K562 (cell line): ENCODE data around the gene IMMP2L. TPM values are rescaled to one million over a fixed set of nuclear protein-coding genes. Genes with fewer than 3 reads are reported as not detected.

Source experiments
- CEBPZ ChIP-seq: fragments of 150-350 bp; IDR thresholded peaks from 2 replicates; pipeline ENCODE4 v1.6.1; 2014; ENCODE audit warnings: low read depth, mild to moderate bottlenecking, low read length, borderline replicate concordance
- CHD4 ChIP-seq: fragments of 200-600 bp; sonication (generic); IDR thresholded peaks from 3 replicates; pipeline ENCODE4 v1.6.1; 2012; ENCODE audit warnings: low read depth, mild to moderate bottlenecking, mixed read lengths, low read length, inconsistent platforms; ENCODE audit not compliant: insufficient read depth, insufficient replicate concordance, poor library complexity, severe bottlenecking
- CREB3L1 ChIP-seq: fragments of 450-650 bp; IDR thresholded peaks from 2 replicates; pipeline ENCODE4 v1.6.1; 2014; ENCODE audit warnings: low read depth, mild to moderate bottlenecking, moderate library complexity, borderline replicate concordance
- DIDO1 ChIP-seq: fragments of 450-650 bp; IDR thresholded peaks from 2 replicates; pipeline ENCODE4 v1.6.1; 2016; ENCODE audit warnings: low read depth, missing biosample characterization, missing genetic modification characterization
- DLX4 ChIP-seq: fragments of 250-450 bp; sonication (Bioruptor Pico); IDR thresholded peaks from 2 replicates; pipeline ENCODE4 v1.6.1; 2021; ENCODE audit warnings: mild to moderate bottlenecking
- EGR1 ChIP-seq: fragments of 450-650 bp; conservative IDR thresholded peaks from 2 replicates; pipeline ENCODE4 v1.6.1; 2017; ENCODE audit warnings: mild to moderate bottlenecking
- EP300 ChIP-seq: IDR thresholded peaks from 2 replicates; pipeline ENCODE4 v1.6.1; 2012; ENCODE audit warnings: low read length, improper control_type of control experiment
- EZH2 ChIP-seq: IDR thresholded peaks from 2 replicates; pipeline ENCODE4 v1.6.1; 2012; ENCODE audit warnings: low read depth, mild to moderate bottlenecking, inconsistent platforms, low read length, borderline replicate concordance
- IRF9 ChIP-seq: fragments of 450-650 bp; IDR thresholded peaks from 2 replicates; pipeline ENCODE4 v1.6.1; 2016; ENCODE audit warnings: missing biosample characterization, missing genetic modification characterization
- KAT2B ChIP-seq: IDR thresholded peaks from one replicate; pipeline ENCODE4 v1.6.1; 2012; ENCODE audit warnings: low read depth, mild to moderate bottlenecking, control low read depth, inconsistent platforms, low read length, moderate library complexity
- KLF13 ChIP-seq: fragments of 450-650 bp; IDR thresholded peaks from 2 replicates; pipeline ENCODE4 v1.6.1; 2016; ENCODE audit warnings: missing genetic modification characterization, low read depth, mild to moderate bottlenecking, missing compliant biosample characterization, moderate library complexity, borderline replicate concordance
- KLF16 ChIP-seq: IDR thresholded peaks from 2 replicates; pipeline ENCODE4 v1.6.1; 2016; ENCODE audit warnings: antibody characterized with exemption
- LEF1 ChIP-seq: fragments of 450-650 bp; IDR thresholded peaks from 2 replicates; pipeline ENCODE4 v1.6.1; 2016; ENCODE audit warnings: mild to moderate bottlenecking
- MBD1 ChIP-seq: fragments of 250-450 bp; sonication (Bioruptor Pico); IDR thresholded peaks from 2 replicates; pipeline ENCODE4 v1.8.0; 2022; ENCODE audit warnings: inconsistent platforms
- MBD2 ChIP-seq: sonication (generic); IDR thresholded peaks from 2 replicates; pipeline ENCODE4 v1.6.1; 2016; ENCODE audit warnings: low read depth, borderline replicate concordance
- MECOM ChIP-seq: fragments of 250-450 bp; sonication (Bioruptor Pico); IDR thresholded peaks from 2 replicates; pipeline ENCODE4 v1.8.0; 2022; ENCODE audit warnings: inconsistent platforms
- NR4A1 ChIP-seq, 2 experiments: fragments of 250-450 bp in 1 of 2; fragments of 450-650 bp in 1 of 2; sonication (Bioruptor Pico) in 1 of 2; IDR thresholded peaks; 2 replicates each; pipeline versions ENCODE4 v1.4.0 to v1.6.1; 2016 to 2020; ENCODE audit warnings: mild to moderate bottlenecking in 2 of 2, missing compliant biosample characterization in 1 of 2, missing genetic modification characterization in 1 of 2, moderate library complexity in 1 of 2
- SMAD1 ChIP-seq: fragments of 150-350 bp; IDR thresholded peaks from 2 replicates; pipeline ENCODE4 v1.6.1; 2014; ENCODE audit warnings: low read length, low read depth; ENCODE audit not compliant: partially characterized antibody
- TAF9B ChIP-seq: fragments of 450-650 bp; IDR thresholded peaks from 2 replicates; pipeline ENCODE4 v1.6.1; 2018; ENCODE audit warnings: mild to moderate bottlenecking; ENCODE audit not compliant: partially characterized antibody
- polyA plus RNA-seq, 8 experiments: library from polyadenylated mRNA; depleted of rRNA in 4 of 8; stranded (reverse) in 5 of 8; unstranded in 3 of 8; fragments of >200 nt; fragmentation: Nextera tagmentation in 2 of 8; fragmentation: Illumina TruSeq in 1 of 8; extraction: Ambion mirVana in 2 of 8; extraction: Trizol in 1 of 8; gene quantifications; 2 replicates each; pipeline versions ENCODE4 v1.2.1 to v1.2.3, GENCODE V29; 2011 to 2014; ENCODE audit warnings: inconsistent platforms in 1 of 8, missing spikeins in 1 of 8
- total RNA-seq, 7 experiments: library from RNA; depleted of rRNA in 6 of 7; stranded (reverse); fragments of >200 nt in 6 of 7; fragmentation: Illumina TruSeq in 2 of 7; extraction: Trizol in 2 of 7; gene quantifications; 2 replicates each; pipeline versions ENCODE4 v1.2.1 to v1.2.3, GENCODE V29; 2011 to 2021; ENCODE audit warnings: low replicate concordance in 1 of 7

Gene IMMP2L
- total and polyA plus RNA-seq, 9 of the 15 experiments (the other 6 are each of a cell fraction or from before 2014, with no cell fraction given): 29.7 to 116 (median 53.0) TPM

GRCh38 chr7:111486472-111487142 lies 75.7 kb downstream of the IMMP2L start (continued):
- TF ChIP-seq MBD1 (CRISPR knock-in tag): no peak
- TF ChIP-seq KLF13 (tag): no peak
- TF ChIP-seq EZH2: no peak
- TF ChIP-seq NR4A1 (CRISPR knock-in tag; IDR thresholded peaks at IDR 0.05): no peak
- no peak for TF ChIP-seq NR4A1 (tag; IDR thresholded peaks at IDR 0.05)
- no peak for TF ChIP-seq MECOM
- no peak for TF ChIP-seq KAT2B
- no peak for TF ChIP-seq DIDO1
- TF ChIP-seq EGR1: no peak
- 0 out of 2 replicates have a peak, but pooled peaks have one; percentile 2 for TF ChIP-seq KLF16
- no peak for TF ChIP-seq DLX4
- TF ChIP-seq CHD4: no peak
- TF ChIP-seq IRF9 (tag): no peak
- TF ChIP-seq LEF1: no peak
- no peak for TF ChIP-seq MBD2
- no peak for TF ChIP-seq CEBPZ
- TF ChIP-seq TAF9B: no peak
- TF ChIP-seq EP300: peak; percentile 44; the same call in 1 of the 2 replicates
- no peak; the same call in 1 of the 2 replicates for TF ChIP-seq CREB3L1
- TF ChIP-seq SMAD1: no peak
